Smooth muscle cell (in vitro differentiated cells): ENCODE data around the gene IPO4. TPM values are rescaled to one million over a fixed set of nuclear protein-coding genes. Genes with fewer than 3 reads are reported as not detected.

ENCODE experiments used
- DNase-seq: peaks from one replicate; lab custom pipeline; 2025; ENCODE audit not compliant: unreplicated experiment; lab: John Stamatoyannopoulos, UW
- H2AFZ ChIP-seq: fragments of 200-600 bp; sonication (generic); 2 replicates; pipeline ENCODE4 v1.6.0; 2016; ENCODE audit warnings: antibody characterized with exemption, low read depth, mild to moderate bottlenecking
- H3F3A ChIP-seq: fragments of 200-600 bp; sonication (generic); 2 replicates; pipeline ENCODE4 v1.6.0; 2017; ENCODE audit warnings: antibody characterized with exemption, low read depth
- H3K27ac ChIP-seq: fragments of 200-600 bp; sonication (generic); 2 replicates; pipeline ENCODE4 v1.5.1; 2016; ENCODE audit warnings: low read depth, mild to moderate bottlenecking
- H3K27me3 ChIP-seq: fragments of 200-600 bp; sonication (generic); 2 replicates; pipeline ENCODE4 v1.6.1; 2016; ENCODE audit warnings: low read depth, mild to moderate bottlenecking
- H3K36me3 ChIP-seq: fragments of 200-600 bp; sonication (generic); 2 replicates; pipeline ENCODE4 v1.5.1; 2016; ENCODE audit warnings: low read depth
- H3K4me1 ChIP-seq: fragments of 200-600 bp; sonication (generic); 2 replicates; pipeline ENCODE4 v1.5.1; 2016; ENCODE audit warnings: low read depth
- H3K4me2 ChIP-seq: fragments of 200-600 bp; sonication (generic); 2 replicates; pipeline ENCODE4 v1.6.0; 2016; ENCODE audit warnings: mild to moderate bottlenecking
- H3K4me3 ChIP-seq: fragments of 200-600 bp; sonication (generic); 2 replicates; pipeline ENCODE4 v1.5.1; 2016; ENCODE audit warnings: mild to moderate bottlenecking
- H3K79me2 ChIP-seq: fragments of 200-600 bp; sonication (generic); 2 replicates; pipeline ENCODE4 v1.6.0; 2016; ENCODE audit warnings: low read depth, mild to moderate bottlenecking
- H3K9ac ChIP-seq: fragments of 200-600 bp; sonication (generic); 2 replicates; pipeline ENCODE4 v1.6.0; 2016; ENCODE audit warnings: low read depth
- H3K9me3 ChIP-seq: fragments of 200-600 bp; sonication (generic); replicated peaks from 2 replicates; pipeline ENCODE4 v1.5.1; 2016; ENCODE audit warnings: low read depth
- H4K20me1 ChIP-seq: fragments of 200-600 bp; sonication (generic); 2 replicates; pipeline ENCODE4 v1.6.0; 2016; ENCODE audit warnings: low read depth
- CTCF ChIP-seq: fragments of 200-600 bp; sonication (generic); IDR thresholded peaks from 2 replicates; pipeline ENCODE4 v1.5.1; 2017; ENCODE audit warnings: borderline replicate concordance, mild to moderate bottlenecking, antibody characterized with exemption; ENCODE audit not compliant: insufficient read depth, poor library complexity, severe bottlenecking
- WGBS: methylation state at CpG from one replicate; pipeline ENCODE4 v1.1.7; 2016; ENCODE audit warnings: low lambda C conversion rate; 5-methylcytosine and 5-hydroxymethylcytosine counted together
- polyA plus RNA-seq: library from polyadenylated mRNA; unstranded; fragments of >200 nt; fragmentation: Nextera tagmentation; extraction: Ambion mirVana; gene quantifications from 2 replicates; pipeline ENCODE4 v1.2.1, GENCODE V29; 2016
- total RNA-seq: library from RNA; depleted of rRNA; stranded (reverse); fragments of >200 nt; gene quantifications from 2 replicates; pipeline ENCODE4 v1.2.3, GENCODE V29; 2014

The IPO4 gene
- total and polyA plus RNA-seq, 2 experiments from 2014 or later: 14.7 to 20.5 TPM

GRCh38 chr14:24195186-24196070 is 6.8 kb upstream of the IPO4 start, which contains the start of gene TM9SF1:
TM9SF1 (minus strand) TSS chr14:24195441; CDS start chr14:24195019, 422 bp downstream.
- H3K79me2 ChIP-seq: peaks cover 38% of the 10 kb centered on the region

GRCh38 chr14:24194873-24195185 is 6.2 kb upstream of the IPO4 start:
- H3F3A ChIP-seq: peaks cover 2% of the 10 kb centered on the region
- no peaks in the 10 kb centered on the region for H4K20me1 ChIP-seq
- peak overlapping the region; percentile 95 for H3K27ac ChIP-seq
- H3K4me3 ChIP-seq: peak overlapping the region; percentile 86
- peak overlapping the region; percentile 87 for H3K4me2 ChIP-seq
- no peaks in the 10 kb centered on the region for H3K9me3 ChIP-seq
- no peaks in the 10 kb centered on the region for H3K27me3 ChIP-seq
- peaks cover 10% of the 10 kb centered on the region for H3K4me1 ChIP-seq
- H3K9ac ChIP-seq: peak overlapping the region; percentile 99
- DNase-seq: no peak
- 68% methylated on average over 8 of the region's 8 CpGs for WGBS
- H2AFZ ChIP-seq: no peak overlapping the region
- TF ChIP-seq CTCF: no peak
- H3K36me3 ChIP-seq: no peaks in the 10 kb centered on the region
- H3K79me2 ChIP-seq: peaks cover 38% of the 10 kb centered on the region

More at GRCh38 chr14:24195186-24196070, 6.8 kb upstream of the IPO4 start, which contains the start of gene TM9SF1:
- H3K27ac ChIP-seq: peak within 1 kb of the TSS; percentile 95
- no peaks in the 10 kb centered on the region for H3K9me3 ChIP-seq
- H3F3A ChIP-seq: no peaks in the 10 kb centered on the region
- peak within 1 kb of the TSS; percentile 87 for H3K4me2 ChIP-seq
- under 1% methylated on average over 83 of the region's 89 CpGs for WGBS
- peak; percentile 51 for DNase-seq
- H3K9ac ChIP-seq: peak within 1 kb of the TSS; percentile 99
- H3K27me3 ChIP-seq: no peaks in the 10 kb centered on the region
- peak within 1 kb of the TSS; percentile 86 for H3K4me3 ChIP-seq
- TF ChIP-seq CTCF: no peak
- H4K20me1 ChIP-seq: no peaks in the 10 kb centered on the region
- peaks cover 10% of the 10 kb centered on the region for H3K4me1 ChIP-seq
- H2AFZ ChIP-seq: peak within 1 kb of the TSS; percentile 73
- H3K36me3 ChIP-seq: no peaks in the 10 kb centered on the region

GRCh38 chr14:24194186-24194872 is 5.7 kb upstream of the IPO4 start:
- Histone ChIP-seq H3K9ac (peak overlapping the region; percentile 99), H3K4me1 (peaks cover 10% of the 10 kb centered on the region), H3K4me3 (peak overlapping the region; percentile 86), H3F3A (peaks cover 5% of the 10 kb centered on the region), H4K20me1 (no peaks in the 10 kb centered on the region), H2AFZ (no peak overlapping the region), H3K27ac (peak overlapping the region; percentile 95), H3K4me2 (peak overlapping the region; percentile 87), H3K9me3 (no peaks in the 10 kb centered on the region), H3K36me3 (no peaks in the 10 kb centered on the region), H3K79me2 (peaks cover 38% of the 10 kb centered on the region), H3K27me3 (no peaks in the 10 kb centered on the region)
- TF ChIP-seq CTCF: no peak
- no peak for DNase-seq
- 93% methylated on average over 7 of the region's 7 CpGs for WGBS
